HEK293T (cell line): ENCODE results near the gene TBC1D14.

ENCODE experiments used
- ARNT ChIP-seq: fragments of 450-650 bp; IDR thresholded peaks from 2 replicates; pipeline ENCODE4 v1.6.1; 2017; ENCODE audit warnings: mild to moderate bottlenecking
- BHLHE40 ChIP-seq: fragments of 450-650 bp; IDR thresholded peaks from 2 replicates; pipeline ENCODE4 v1.6.1; 2016; ENCODE audit warnings: mild to moderate bottlenecking, moderate library complexity, borderline replicate concordance
- FOXA1 ChIP-seq: fragments of 450-650 bp; IDR thresholded peaks from 2 replicates; pipeline ENCODE4 v1.6.1; 2016; ENCODE audit warnings: mild to moderate bottlenecking
- FOXK2 ChIP-seq: fragments of 450-650 bp; IDR thresholded peaks from 2 replicates; pipeline ENCODE4 v1.6.1; 2016; ENCODE audit warnings: mild to moderate bottlenecking
- FOXM1 ChIP-seq: fragments of 450-650 bp; IDR thresholded peaks from 2 replicates; pipeline ENCODE4 v1.6.1; 2017; ENCODE audit warnings: mild to moderate bottlenecking, borderline replicate concordance
- PKNOX1 ChIP-seq: fragments of 450-650 bp; IDR thresholded peaks from 2 replicates; pipeline ENCODE4 v1.6.1; 2016
- SUZ12 ChIP-seq: fragments of 450-650 bp; IDR thresholded peaks from 2 replicates; pipeline ENCODE4 v1.6.1; 2016; ENCODE audit warnings: mild to moderate bottlenecking

GRCh38 chr4:6996481-6996880 is 86.9 kb downstream of the TBC1D14 start:
- TF ChIP-seq BHLHE40 (no peak), FOXM1 (no peak), FOXA1 (no peak), PKNOX1 (no peak), FOXK2 (no peak), ARNT (no peak), SUZ12 (no peak)
